Measurements from ENCODE around the gene INO80.

DNA sequence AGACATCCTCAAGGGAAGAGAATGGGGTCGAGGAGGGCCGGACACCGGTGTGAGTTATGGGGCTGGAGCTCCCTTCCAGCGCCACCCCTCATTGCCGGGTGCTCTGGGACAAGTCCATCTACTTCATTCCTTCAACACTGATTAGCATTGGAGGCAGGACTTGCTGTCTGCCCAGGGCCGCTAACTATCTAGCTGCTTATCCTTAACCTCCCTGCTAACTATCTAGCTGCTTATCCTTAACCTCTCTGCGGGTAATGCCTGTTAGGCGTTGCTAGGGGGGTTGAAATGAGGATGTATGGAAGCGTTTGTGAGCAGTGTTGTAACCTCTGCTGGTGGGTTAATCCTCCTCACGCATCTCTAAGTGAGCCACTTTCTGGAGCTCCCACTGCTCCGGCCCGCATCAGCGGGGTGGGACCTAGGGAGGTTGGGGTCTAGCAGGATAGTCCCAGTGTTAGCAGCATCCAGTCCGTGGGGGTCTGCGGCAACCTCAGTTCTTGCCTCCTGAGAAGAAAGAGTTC lies 173.7 kb downstream of the INO80 start:
- TF ChIP-seq, protein P1, sequence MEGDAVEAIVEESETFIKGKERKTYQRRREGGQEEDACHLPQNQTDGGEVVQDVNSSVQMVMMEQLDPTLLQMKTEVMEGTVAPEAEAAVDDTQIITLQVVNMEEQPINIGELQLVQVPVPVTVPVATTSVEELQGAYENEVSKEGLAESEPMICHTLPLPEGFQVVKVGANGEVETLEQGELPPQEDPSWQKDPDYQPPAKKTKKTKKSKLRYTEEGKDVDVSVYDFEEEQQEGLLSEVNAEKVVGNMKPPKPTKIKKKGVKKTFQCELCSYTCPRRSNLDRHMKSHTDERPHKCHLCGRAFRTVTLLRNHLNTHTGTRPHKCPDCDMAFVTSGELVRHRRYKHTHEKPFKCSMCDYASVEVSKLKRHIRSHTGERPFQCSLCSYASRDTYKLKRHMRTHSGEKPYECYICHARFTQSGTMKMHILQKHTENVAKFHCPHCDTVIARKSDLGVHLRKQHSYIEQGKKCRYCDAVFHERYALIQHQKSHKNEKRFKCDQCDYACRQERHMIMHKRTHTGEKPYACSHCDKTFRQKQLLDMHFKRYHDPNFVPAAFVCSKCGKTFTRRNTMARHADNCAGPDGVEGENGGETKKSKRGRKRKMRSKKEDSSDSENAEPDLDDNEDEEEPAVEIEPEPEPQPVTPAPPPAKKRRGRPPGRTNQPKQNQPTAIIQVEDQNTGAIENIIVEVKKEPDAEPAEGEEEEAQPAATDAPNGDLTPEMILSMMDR (IDR thresholded peaks at IDR 0.05; ENCODE audit: low read depth, low read length), result no peak
- no peak for TF ChIP-seq EZH2phosphoT487 (IDR thresholded peaks at IDR 0.05; ENCODE audit: low read depth)
